GM21423 (cell line): ENCODE data around the gene JMJD6.
"Not testable (repeated sequence)": the region's sequence is repeated elsewhere in the genome, so short reads cannot be mapped to it uniquely, and the experiment has no call there.

ENCODE experiments used
- ATAC-seq: cut with Tn5 transposase; IDR thresholded peaks from one replicate; pipeline ENCODE4 v1.9.1; 2021; ENCODE audit warnings: mild to moderate bottlenecking, moderate library complexity; ENCODE audit not compliant: unreplicated experiment

The JMJD6 gene

DNA sequence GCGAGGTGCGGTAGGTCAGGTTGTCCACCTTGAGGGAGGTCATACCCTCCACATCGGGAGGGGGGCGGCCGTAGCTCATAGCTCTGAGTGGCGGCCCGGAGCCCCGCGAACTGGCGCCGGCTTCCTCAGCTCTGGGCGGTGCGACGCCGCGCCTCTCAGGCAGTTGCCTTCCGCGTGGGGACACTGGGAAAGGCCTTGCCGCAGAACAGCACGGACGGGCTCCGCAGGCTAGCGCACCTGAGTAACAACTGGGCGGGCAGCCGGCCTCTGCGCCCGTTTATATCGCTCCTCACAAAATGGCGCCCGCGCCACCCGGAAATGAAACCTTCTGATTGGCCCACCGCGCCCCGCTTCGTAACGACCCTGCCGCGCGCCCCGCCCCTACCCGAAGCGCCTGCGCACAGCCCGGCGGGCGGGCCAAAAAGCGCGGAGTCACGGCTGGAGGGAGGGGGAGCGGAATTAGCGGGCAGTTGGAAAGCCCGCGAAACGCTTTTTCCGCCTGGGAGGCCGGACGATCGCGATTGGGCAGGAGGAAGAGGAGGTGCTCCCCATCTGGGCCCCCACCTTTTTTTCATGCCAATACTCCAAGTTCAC is 10.8 kb upstream of the JMJD6 start, which contains the start of gene SRSF2:
Gene SRSF2 (minus strand): TSS at position 250 of the 594 bp plus-strand sequence. CDS start 171 bp downstream, at position 79.
- ATAC-seq = peak; percentile 68

DNA sequence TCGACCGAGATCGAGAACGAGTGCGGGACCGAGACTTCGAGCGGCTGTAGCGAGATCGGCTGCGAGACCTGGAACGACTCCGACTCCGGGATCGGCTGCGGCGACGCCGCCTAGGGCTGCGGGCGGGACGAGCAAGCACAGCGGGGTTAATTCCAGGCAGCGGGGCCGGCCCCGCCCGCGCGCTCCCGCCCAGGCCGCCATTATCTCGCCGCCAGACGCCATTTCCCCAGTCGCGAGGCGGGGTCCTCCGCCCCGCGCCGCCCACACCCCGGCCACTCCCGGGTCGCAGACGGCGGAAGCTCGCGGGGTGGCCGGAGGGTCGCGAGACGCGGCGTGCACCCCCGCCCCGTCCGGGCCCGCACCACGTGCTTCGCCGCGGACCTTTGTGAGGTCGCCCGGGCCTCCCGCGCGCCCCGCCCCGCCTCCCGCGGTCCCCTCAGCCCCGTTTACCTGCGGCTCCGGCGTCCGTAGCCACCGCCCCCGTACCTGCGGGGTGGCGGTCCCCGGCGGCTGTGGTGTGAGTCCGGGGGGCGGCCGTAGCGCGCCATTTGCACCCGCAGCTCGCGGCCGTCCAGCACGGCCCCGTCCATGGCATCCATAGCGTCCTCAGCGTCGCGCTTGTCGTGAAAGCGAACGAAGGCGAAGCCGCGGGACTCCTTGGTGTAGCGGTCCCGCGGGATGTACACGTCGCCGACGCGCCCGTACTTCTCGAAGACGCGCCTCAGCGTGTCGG is 10.1 kb upstream of the JMJD6 start:
- ATAC-seq = peak; percentile 15

- ATAC-seq = no peak
Observed at GRCh38 chr17:76735586-76736348, 9.4 kb upstream of the JMJD6 start.

DNA sequence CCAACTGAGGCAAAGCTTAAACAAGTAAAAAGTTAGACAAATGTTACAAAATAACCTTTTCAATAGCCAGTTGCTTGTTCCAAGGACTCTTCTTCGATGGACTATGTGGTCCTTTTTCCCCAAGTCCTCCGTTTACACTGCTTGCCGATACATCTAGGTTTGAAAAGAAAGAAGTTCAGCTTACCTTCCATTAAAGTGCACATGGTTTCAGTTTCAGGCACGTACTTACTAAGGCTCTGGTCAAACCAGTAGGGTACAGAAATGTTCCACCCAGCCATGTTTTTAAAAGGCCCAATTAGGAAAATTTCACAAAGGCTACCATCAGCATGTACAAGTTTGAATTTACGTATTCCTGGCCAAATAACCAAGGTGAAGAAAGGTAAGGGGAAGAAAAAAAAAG is 8.6 kb upstream of the JMJD6 start:
- ATAC-seq = no peak

DNA sequence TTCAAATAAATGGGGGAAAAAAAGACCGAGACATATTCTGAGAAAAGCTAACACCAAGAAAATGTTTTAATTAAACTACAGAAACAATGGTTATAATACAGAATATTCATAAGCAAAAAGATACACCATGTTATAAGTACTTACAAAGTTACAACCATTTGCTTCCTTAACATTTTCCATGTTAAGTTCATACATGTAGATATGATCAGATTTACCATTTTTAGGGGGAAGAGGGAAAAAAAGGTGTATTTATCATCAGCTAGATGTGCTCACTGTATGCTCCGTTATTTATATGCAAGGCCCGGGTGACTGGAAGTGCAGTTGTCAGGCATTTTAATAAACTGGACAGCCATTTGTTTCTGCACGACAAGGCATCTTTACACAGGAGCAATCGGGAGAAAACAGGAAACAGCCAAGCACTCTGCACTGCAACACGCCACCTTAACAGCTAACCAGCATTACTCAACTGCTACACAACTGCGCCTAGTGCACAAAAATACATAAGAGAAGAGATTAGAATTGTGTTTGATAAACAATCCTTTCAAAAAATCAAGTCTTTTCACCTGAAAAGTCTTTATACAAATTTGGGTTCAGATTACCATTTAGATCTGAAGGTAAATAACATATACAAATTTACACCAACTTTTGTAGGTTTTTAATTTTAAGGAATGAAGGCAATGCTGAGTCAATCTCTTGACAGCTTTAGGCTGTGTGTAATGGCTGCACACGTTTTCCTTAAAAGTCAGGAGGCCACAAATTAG is 7.9 kb upstream of the JMJD6 start:
- ATAC-seq = no peak

- ATAC-seq = no peak
Observed at GRCh38 chr17:76733618-76733957, 7.2 kb upstream of the JMJD6 start.

DNA sequence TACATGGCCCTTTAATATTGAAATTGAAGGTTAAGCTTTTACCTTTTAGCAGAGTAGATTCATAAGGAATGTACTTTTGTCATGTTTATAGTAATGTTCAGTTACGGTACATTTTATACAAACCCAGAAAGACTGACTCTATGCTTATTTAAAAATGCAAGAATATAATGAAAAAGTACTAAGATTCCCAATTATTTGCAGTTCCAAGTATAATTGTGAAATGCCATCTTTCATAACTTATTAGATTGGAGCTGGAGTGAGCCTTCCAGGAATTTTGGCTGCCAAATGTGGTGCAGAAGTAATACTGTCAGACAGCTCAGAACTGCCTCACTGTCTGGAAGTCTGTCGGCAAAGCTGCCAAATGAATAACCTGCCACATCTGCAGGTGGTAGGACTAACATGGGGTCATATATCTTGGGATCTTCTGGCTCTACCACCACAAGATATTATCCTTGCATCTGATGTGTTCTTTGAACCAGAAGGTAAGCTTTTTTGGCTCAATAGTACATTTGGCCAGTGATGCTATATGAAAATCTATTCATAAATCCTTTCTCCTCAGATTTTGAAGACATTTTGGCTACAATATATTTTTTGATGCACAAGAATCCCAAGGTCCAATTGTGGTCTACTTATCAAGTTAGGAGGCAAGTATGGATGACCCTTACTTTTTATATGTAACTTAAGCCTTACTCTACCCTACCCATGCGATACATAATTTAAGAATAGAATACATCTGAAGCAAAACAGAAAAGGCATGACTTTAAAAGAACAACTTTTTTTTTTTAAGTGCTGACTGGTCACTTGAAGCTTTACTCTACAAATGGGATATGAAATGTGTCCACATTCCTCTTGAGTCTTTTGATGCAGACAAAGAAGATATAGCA is 6.6 kb upstream of the JMJD6 start:
- no peak for ATAC-seq

- not testable (repeated sequence) for ATAC-seq
Observed at GRCh38 chr17:76731800-76732733, 5.7 kb upstream of the JMJD6 start.

GRCh38 chr17:76727745-76728456 is 1.5 kb upstream of the JMJD6 start:
- ATAC-seq = no peak

GRCh38 chr17:76726776-76727718 is 641 bp upstream of the JMJD6 start, which contains the start of gene METTL23:
TSS of gene METTL23 (plus strand) at chr17:76726839. CDS start at chr17:76729711, 2,872 bp downstream.
- peak; percentile 48 for ATAC-seq

GRCh38 chr17:76725580-76726230 is 701 bp downstream of the JMJD6 start:
- peak; percentile 20 for ATAC-seq

DNA sequence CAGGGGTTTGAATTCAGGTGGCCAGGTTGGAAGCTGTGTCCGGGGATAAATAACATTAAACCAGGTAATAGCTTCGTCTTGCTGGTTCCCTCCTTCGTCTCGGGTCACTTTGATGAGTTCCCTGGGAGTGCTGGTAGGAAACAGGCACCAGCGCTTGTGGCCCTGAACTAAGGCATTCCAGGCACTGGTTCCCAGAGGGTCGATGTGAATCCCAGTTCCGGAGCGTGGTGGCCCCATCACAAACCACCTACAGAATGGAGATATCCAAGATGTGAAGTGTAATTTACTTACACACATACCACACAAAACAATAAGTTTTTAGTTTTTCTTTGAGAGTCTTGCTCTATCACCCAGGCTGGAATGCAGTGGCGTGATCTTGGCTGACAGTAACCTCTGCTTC is 2.6 kb downstream of the JMJD6 start:
- no peak for ATAC-seq

DNA sequence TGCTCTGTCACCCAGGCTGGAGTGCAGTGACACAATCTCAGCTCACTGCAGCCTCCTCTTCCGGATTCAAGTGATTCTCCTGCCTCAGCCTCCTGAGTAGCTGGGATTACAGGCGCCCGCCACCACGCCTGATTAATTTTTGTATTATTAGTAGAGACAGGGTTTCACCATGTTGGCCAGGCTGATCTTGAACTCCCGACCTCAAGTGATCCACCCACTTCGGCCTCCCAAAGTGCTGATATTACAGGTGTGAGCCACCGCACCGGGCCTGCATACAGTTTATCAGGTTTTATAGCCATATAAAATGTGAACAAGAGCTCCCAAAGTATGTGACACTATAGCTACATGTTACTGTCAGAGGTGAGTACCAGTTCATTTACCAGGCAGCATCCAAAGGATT is 3.4 kb downstream of the JMJD6 start:
- not testable (repeated sequence) for ATAC-seq

DNA sequence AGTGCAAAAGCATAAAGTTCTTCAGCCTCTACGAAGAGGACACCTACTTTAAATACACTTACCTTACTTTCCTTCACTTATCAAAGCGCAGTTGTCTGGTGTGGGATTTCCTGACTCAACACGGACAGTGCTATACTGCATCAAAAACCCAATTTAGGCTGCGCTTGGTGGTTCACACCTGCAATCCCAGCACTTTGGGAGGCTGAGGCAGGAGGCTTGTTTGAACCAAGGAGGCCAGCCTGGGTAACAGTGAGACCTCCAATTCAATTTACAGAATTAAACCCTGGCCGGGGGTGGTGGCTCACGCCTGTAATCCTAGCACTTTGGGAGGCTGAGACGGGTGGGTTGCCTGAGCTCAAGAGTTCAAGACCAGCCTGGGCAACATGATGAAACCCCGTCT is 4.1 kb downstream of the JMJD6 start:
- no peak for ATAC-seq

- ATAC-seq = no peak
Observed at GRCh38 chr17:76721463-76721862, 4.9 kb downstream of the JMJD6 start.

DNA sequence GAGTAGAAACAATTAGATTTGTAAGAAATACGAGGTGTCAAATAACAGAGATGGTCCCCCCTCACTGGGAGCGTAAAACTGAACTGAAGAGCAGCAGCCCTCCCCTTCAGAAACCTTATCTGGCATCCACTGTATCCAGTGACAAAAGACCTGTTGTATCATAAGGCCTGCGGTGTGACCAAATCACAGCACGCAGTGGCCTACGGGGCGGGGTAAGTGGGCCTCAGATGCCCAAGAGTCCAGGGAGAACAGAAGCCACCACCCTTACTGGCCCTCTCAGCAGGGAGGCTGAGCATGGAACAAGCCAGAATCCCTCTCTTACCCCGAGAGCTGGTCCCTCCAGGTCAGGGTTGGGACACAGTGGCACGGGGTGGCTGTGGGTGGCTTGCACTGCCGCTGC is 5.5 kb downstream of the JMJD6 start:
- ATAC-seq = no peak

- no peak for ATAC-seq
Observed at GRCh38 chr17:76720211-76720610, 6.2 kb downstream of the JMJD6 start.
